Measurements from ENCODE around the gene NKG7.

Gene NKG7

GRCh38 chr19:51338563-51339312, 33.7 kb downstream of the NKG7 start:
- H3K4me3 ChIP-seq (ENCODE audit: low read depth, low read length), result peak overlapping the region; percentile 52
- peak; percentile 31 for DNase-seq (ENCODE audit: low read depth)
- in situ Hi-C loops (cut with HindIII; ENCODE audit: low sequenced_read_pairs), result no loop called here
- peak; percentile 83 for TF ChIP-seq CTCF (IDR thresholded peaks at IDR 0.05; ENCODE audit: low read depth, low read length, missing control alignments)

DNA sequence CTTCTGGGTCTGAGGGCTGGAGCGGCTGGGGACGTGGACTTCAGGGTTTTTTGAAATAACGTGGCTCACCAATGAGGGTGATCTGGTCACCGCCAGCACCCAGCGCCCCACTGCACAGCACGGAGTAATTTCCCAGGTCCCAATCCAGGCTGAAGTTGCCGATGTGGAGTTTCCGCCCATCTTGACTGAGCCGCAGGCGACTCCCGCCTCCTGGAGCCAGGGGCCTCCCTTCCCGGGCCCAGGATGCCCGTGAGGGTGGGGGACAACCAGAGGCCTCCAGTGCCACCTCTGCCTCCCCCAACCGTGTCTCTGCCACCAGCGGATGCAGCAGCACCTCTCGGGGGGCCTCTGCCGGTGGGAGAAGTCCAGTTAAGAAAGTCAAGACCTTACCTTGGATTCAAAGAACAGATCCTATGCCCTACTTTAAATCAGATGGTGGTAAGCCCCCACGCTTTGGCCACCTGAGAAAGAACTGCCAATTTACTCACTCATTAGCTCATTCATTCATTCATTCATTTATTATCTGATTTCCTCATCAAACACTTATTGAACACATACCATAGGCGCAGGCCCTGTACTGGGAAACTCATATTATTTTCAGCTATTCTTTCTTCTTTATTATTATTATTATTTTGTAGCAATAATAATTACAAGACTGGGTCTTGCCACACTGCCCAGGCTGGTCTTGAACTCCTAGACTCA, 34.4 kb downstream of the NKG7 start:
- no peak overlapping the region for H3K4me3 ChIP-seq (ENCODE audit: low read depth, low read length)
- DNase-seq (ENCODE audit: low read depth), result no peak
- in situ Hi-C loops (cut with HindIII; ENCODE audit: low sequenced_read_pairs), result no loop called here
- TF ChIP-seq CTCF (IDR thresholded peaks at IDR 0.05; ENCODE audit: low read depth, low read length, missing control alignments), result no peak

GRCh38 chr19:51337141-51337860, 35.2 kb downstream of the NKG7 start:
- DNase-seq (ENCODE audit: low read depth), result no peak
- H3K4me3 ChIP-seq (ENCODE audit: low read depth, low read length), result no peak overlapping the region
- no peak for TF ChIP-seq CTCF (IDR thresholded peaks at IDR 0.05; ENCODE audit: low read depth, low read length, missing control alignments)
- in situ Hi-C loops (cut with HindIII; ENCODE audit: low sequenced_read_pairs), result no loop called here

DNA sequence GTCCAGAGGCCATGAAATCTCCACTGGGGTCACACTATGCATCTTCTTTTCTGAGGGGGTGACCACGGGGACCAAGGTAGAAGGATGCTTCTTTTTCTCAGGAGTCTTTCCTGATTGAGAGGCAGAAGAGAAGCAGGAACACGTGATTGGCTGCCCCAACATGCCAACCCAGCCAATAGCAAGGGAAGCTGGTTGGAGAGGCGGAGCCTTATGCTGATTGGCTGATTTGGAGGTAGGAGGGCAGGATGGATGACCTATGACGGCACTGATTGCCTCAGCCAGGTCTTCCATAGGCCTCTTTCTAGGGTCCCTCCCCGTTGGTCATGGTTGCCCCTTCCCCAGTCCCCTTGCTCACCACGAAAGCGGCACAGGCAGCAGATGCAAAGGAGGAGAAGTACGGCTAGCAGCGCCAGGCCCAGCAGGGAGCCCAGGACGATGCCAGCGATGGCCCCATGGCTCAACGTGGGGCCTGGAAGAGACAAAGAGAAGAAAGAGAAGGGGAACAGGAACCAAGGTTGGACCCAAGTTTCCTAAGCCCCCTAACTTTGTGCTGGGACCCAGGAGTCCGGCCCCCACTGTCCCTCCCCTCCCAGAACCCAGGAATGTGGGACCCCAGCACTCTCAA, 38.5 kb downstream of the NKG7 start:
- TF ChIP-seq CTCF (IDR thresholded peaks at IDR 0.05; ENCODE audit: low read depth, low read length, missing control alignments), result no peak
- no peak overlapping the region for H3K4me3 ChIP-seq (ENCODE audit: low read depth, low read length)
- in situ Hi-C loops (cut with HindIII; ENCODE audit: low sequenced_read_pairs), result no loop called here
- no peak for DNase-seq (ENCODE audit: low read depth)

DNA sequence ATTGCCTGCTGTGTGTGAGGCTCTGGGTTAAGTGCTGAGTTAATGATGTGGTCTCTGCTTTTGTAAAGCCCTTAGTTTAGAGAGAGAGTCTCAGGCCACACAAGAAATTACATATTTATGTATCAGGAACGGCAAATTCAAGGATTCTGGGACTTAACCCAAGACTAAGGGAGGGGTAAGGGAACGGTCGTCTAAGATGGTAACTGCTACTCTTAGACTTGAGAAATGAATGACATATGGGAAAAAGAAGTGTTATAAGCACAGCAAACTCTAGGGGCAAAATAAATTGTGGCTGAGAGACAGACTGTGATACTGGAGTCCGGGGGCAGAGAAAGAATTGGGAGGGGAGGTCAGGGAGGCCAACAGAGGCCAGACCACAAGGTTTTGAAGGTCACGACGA, 40.7 kb downstream of the NKG7 start:
- TF ChIP-seq CTCF (IDR thresholded peaks at IDR 0.05; ENCODE audit: low read depth, low read length, missing control alignments), result no peak
- in situ Hi-C loops (cut with HindIII; ENCODE audit: low sequenced_read_pairs), result no loop called here
- no peak overlapping the region for H3K4me3 ChIP-seq (ENCODE audit: low read depth, low read length)
- DNase-seq (ENCODE audit: low read depth), result no peak

GRCh38 chr19:51331193-51331592, 41.3 kb downstream of the NKG7 start:
- in situ Hi-C loops (cut with HindIII; ENCODE audit: low sequenced_read_pairs), result no loop called here

More at GRCh38 chr19:51331193-51331592, 41.3 kb downstream of the NKG7 start:
- H3K4me3 ChIP-seq (ENCODE audit: low read depth, low read length), result no peak overlapping the region
- DNase-seq (ENCODE audit: low read depth), result no peak
- no peak for TF ChIP-seq CTCF (IDR thresholded peaks at IDR 0.05; ENCODE audit: low read depth, low read length, missing control alignments)

All from astrocyte of the cerebellum (primary cell).